Esophagus squamous epithelium (tissue), 5 donors: ENCODE data around the gene IGF1R. TPM values are rescaled to one million over a fixed set of nuclear protein-coding genes. Genes with fewer than 3 reads are reported as not detected.

Experiments used
- DNase-seq: peaks from one replicate; lab custom pipeline; 2025; lab: John Stamatoyannopoulos, UW
- H3K27ac ChIP-seq, 4 donors: fragments of 200-600 bp; sonication (generic); one replicate each; pipeline ENCODE4 v1.5.1; 2016 to 2019; ENCODE audit warnings: mild to moderate bottlenecking in 1 of 4
- H3K27me3 ChIP-seq, 4 donors: fragments of 200-600 bp; sonication (generic); 1 replicate in 3 of 4; 2 replicates in 1 of 4; pipeline versions ENCODE4 v1.5.1 to v1.6.0; 2017 to 2021; ENCODE audit warnings: antibody characterized with exemption in 1 of 4
- H3K36me3 ChIP-seq, 3 donors: fragments of 200-600 bp; sonication (generic); one replicate each; pipeline ENCODE4 v1.5.1; 2016 to 2019
- H3K4me1 ChIP-seq, 3 donors: fragments of 200-600 bp; sonication (generic); one replicate each; pipeline ENCODE4 v1.5.1; 2017 to 2019
- H3K4me3 ChIP-seq, 4 donors: fragments of 200-600 bp; sonication (generic); 1 replicate in 3 of 4; 2 replicates in 1 of 4; pipeline ENCODE4 v1.5.1; 2016 to 2019; ENCODE audit warnings: mild to moderate bottlenecking in 2 of 4, moderate library complexity in 1 of 4
- H3K9me3 ChIP-seq, 3 donors: fragments of 200-600 bp; sonication (generic); one replicate each; pipeline ENCODE4 v1.5.1; 2016 to 2019
- POLR2A ChIP-seq, 4 donors: fragments of 450-650 bp; IDR thresholded peaks; one replicate each; pipeline ENCODE4 v1.6.1; 2017; ENCODE audit warnings: antibody characterized with exemption in 4 of 4, mild to moderate bottlenecking in 4 of 4, moderate library complexity in 3 of 4
- WGBS, 2 donors: methylation state at CpG; one replicate each; pipeline ENCODE4 v1.1.5; 2018; 5-methylcytosine and 5-hydroxymethylcytosine counted together
- intact Hi-C: fragments of 100-400 bp; cut with DNase I; formaldehyde crosslinking; loops from one replicate; pipeline ENCODE4 v1.15.0; 2022
- total RNA-seq, 4 donors: library from RNA; depleted of rRNA; stranded (reverse); fragments of >200 nt; gene quantifications; one replicate each; pipeline ENCODE4 v1.1.0, GENCODE V29; 2016
- TF ChIP-seq, protein P1 (sequence below), 6 experiments: fragments of 450-650 bp in 4 of 6; fragments of 200-600 bp in 2 of 6; sonication (generic) in 2 of 6; IDR thresholded peaks; one replicate each; pipeline ENCODE4 v1.5.1; 2016 to 2019; ENCODE audit warnings: antibody characterized with exemption in 6 of 6, mild to moderate bottlenecking in 4 of 6, moderate library complexity in 4 of 6
- donor health status: DM: yes; HTN: yes; CAD: no.

IGF1R gene
- total RNA-seq, 4 donors from 2014 or later, result 20.5 to 54.8 (median 40.4) TPM

DNA sequence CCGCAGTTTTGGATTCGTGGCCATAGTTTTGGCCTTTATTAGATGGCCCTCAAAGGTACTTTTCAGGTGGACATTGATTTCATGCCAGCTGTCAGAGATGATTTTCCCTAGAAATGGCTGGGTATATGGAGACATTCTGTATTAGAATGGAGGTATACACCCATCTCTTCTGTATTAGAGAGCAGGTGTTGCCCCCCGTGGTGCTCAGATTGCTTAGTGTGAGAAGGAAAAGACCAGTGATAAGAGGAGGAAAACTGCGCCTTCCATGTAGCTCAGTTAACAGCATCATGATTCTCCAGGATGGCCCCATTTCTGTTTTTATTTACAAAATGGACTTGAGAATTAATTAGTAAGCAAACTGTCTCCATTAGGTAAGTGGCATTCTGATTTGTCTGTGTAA, 145.9 kb downstream of the IGF1R start:
- Histone ChIP-seq H3K4me1 (peaks cover 4 to 70% (median 23%) of the 10 kb centered on the region in 3 donors), H3K9me3 (no peaks in the 10 kb centered on the region), H3K27me3 (no peaks in the 10 kb centered on the region), H3K27ac (no peak overlapping the region), H3K4me3 (no peak overlapping the region), H3K36me3 (no peaks in the 10 kb centered on the region)
- intact Hi-C loops, result no loop called here
- no peak for DNase-seq
- WGBS, 2 donors, result 92 to 93% methylated on average over 4 of the region's 4 CpGs
- TF ChIP-seq, protein P1, sequence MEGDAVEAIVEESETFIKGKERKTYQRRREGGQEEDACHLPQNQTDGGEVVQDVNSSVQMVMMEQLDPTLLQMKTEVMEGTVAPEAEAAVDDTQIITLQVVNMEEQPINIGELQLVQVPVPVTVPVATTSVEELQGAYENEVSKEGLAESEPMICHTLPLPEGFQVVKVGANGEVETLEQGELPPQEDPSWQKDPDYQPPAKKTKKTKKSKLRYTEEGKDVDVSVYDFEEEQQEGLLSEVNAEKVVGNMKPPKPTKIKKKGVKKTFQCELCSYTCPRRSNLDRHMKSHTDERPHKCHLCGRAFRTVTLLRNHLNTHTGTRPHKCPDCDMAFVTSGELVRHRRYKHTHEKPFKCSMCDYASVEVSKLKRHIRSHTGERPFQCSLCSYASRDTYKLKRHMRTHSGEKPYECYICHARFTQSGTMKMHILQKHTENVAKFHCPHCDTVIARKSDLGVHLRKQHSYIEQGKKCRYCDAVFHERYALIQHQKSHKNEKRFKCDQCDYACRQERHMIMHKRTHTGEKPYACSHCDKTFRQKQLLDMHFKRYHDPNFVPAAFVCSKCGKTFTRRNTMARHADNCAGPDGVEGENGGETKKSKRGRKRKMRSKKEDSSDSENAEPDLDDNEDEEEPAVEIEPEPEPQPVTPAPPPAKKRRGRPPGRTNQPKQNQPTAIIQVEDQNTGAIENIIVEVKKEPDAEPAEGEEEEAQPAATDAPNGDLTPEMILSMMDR (IDR thresholded peaks at IDR 0.05), result no peak
- TF ChIP-seq POLR2A (IDR thresholded peaks at IDR 0.05), result no peak

DNA sequence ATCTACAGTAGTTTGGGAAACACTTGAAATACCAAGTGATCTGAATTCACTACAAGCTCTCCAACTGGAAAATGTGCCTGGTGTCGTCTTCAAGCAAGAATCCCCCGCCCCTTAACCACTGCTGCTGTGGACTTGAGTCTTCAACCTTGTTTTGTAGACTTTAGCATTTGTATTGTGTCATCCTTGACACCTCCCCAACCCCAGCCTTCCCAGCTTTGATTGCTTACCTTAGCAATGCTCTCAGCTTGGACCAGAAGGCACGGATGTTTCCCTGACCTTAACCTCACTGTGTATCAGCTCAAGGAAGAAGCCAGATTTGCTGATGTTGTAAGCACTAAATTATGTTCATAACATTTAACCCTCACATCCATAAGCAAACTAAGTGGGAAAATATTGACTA, 146.4 kb downstream of the IGF1R start:
- TF ChIP-seq, protein P1 (IDR thresholded peaks at IDR 0.05), result no peak
- TF ChIP-seq POLR2A (IDR thresholded peaks at IDR 0.05), result no peak
- WGBS, 2 donors, result 51 to 70% methylated on average over 3 of the region's 3 CpGs
- no peak overlapping the region for H3K4me3 ChIP-seq
- H3K27ac ChIP-seq, result no peak overlapping the region
- H3K9me3 ChIP-seq, result no peaks in the 10 kb centered on the region
- no peak for DNase-seq
- intact Hi-C loops, result no loop called here
- no peaks in the 10 kb centered on the region for H3K36me3 ChIP-seq
- no peaks in the 10 kb centered on the region for H3K27me3 ChIP-seq
- peaks cover 6 to 76% (median 29%) of the 10 kb centered on the region in 3 donors for H3K4me1 ChIP-seq

DNA sequence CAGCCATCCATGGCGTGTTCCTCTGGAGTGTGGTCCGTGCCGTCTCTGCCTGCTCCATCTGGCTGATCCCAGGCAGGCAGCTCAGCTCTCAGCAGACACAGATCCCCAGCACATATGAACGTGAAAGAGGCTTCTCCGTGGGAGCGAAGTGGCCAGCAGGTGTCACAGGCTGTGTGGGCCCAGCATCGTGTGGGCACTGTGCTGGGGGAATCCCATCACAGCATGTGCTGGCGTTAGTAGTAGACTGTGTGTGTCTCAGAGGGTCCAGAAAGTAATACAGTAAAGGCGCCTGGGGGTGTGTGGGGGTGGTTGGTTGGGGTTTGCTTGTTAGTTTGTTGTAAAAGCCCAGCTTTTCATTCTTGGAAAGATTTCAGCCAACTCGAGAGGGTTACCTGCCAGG, 147.6 kb downstream of the IGF1R start:
- Histone ChIP-seq H3K27me3 (no peaks in the 10 kb centered on the region), H3K4me3 (no peak overlapping the region), H3K36me3 (no peaks in the 10 kb centered on the region), H3K27ac (no peak overlapping the region), H3K4me1 (peaks cover 18 to 79% (median 41%) of the 10 kb centered on the region in 3 donors), H3K9me3 (no peaks in the 10 kb centered on the region)
- WGBS, 2 donors, result 64 to 77% methylated on average over 8 to 10 of the region's 10 CpGs
- DNase-seq, result no peak
- TF ChIP-seq, protein P1 (IDR thresholded peaks at IDR 0.05), result no peak
- TF ChIP-seq POLR2A (IDR thresholded peaks at IDR 0.05), result no peak
- intact Hi-C loops, result no loop called here

DNA sequence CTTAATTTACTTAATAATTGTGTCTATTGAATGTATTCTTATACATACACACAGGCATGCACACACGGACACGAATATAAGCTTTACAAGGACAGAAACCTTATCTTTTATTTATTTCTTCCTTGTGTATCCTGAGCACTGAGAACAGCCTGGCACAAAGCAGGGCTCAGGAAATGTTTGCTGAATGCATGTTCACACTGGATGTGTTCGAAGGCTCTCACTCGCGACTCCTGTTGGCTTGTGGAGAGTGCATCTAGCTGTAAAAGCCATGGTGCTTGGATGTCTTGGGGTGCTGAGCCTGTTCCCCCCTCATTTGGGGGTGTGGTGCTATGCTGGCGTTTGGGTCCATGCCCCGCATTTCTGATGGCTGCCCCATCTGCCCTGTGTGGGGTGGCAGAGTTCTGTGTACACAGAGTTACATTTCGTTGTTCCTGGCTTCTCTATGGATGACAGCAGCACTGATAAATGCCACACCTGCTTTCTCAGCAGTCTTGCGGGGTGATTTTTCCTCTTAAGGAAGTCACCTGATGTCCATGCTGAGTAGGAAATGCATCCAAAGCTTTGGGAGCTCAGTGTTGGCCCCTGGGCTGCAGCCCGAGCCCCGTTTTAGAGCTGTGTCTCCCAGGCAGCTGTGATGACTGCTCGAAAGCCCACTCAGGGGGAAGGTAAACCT, 148.5 kb downstream of the IGF1R start:
- intact Hi-C loops, result no loop called here
- Histone ChIP-seq H3K36me3 (no peaks in the 10 kb centered on the region), H3K27ac (no peak overlapping the region), H3K27me3 (no peaks in the 10 kb centered on the region), H3K4me3 (no peak overlapping the region), H3K9me3 (no peaks in the 10 kb centered on the region), H3K4me1 (peaks cover 26 to 85% (median 49%) of the 10 kb centered on the region in 3 donors)
- no peak for DNase-seq
- TF ChIP-seq, protein P1 (IDR thresholded peaks at IDR 0.05), result no peak
- TF ChIP-seq POLR2A (IDR thresholded peaks at IDR 0.05), result no peak
- 68 to 86% methylated on average over 7 to 11 of the region's 12 CpGs for WGBS, 2 donors

DNA sequence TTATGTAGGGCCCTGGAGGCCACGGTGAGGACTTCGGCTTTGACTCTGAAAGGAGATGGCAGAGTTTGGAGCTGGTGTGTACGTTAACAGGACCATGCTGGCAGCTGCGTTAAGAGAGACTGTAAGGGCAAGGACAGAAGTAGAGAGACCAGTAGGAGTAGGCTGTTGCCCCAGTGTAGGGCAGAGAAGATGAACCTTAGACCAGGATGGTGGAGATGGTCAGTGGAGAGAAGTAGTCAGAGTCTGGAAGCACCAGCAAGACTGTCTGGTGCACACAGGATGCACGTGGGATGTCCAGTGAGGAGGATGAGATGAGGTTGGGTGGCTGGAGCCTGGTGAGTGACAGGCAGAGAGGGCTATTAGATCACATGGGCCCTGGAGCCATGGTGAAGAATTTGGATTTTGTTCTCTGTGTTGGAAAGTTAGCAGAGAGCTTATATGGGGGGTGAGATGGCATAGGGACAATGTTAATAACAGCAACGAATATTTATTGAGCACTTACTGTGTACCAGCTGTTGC, 150.1 kb downstream of the IGF1R start:
- TF ChIP-seq POLR2A (IDR thresholded peaks at IDR 0.05), result no peak
- TF ChIP-seq, protein P1 (IDR thresholded peaks at IDR 0.05), result no peak
- H3K4me1 ChIP-seq, result peaks cover 26 to 90% (median 51%) of the 10 kb centered on the region in 3 donors
- WGBS, 2 donors, result 81 to 88% methylated on average over 6 of the region's 6 CpGs
- H3K36me3 ChIP-seq, result no peaks in the 10 kb centered on the region
- no peak overlapping the region for H3K4me3 ChIP-seq
- no peaks in the 10 kb centered on the region for H3K27me3 ChIP-seq
- no peaks in the 10 kb centered on the region for H3K9me3 ChIP-seq
- peak overlapping the region; percentile 15 to 84 (median 69) for H3K27ac ChIP-seq
- intact Hi-C loops, result no loop called here
- DNase-seq, result no peak
